Colonic mucosa (tissue), 4 donors: ENCODE data around the gene EXOC4. TPM values are rescaled to one million over a fixed set of nuclear protein-coding genes. Genes with fewer than 3 reads are reported as not detected.

Experiments
- DNase-seq: peaks from one replicate; pipeline ENCODE4 v3.0.0-alpha.2; 2020
- H3K27ac ChIP-seq: fragments of 200-600 bp; one replicate; pipeline ENCODE4 v1.8.0; 2021
- H3K27me3 ChIP-seq: fragments of 200-600 bp; one replicate; pipeline ENCODE4 v1.8.0; 2021
- H3K36me3 ChIP-seq: fragments of 200-600 bp; one replicate; pipeline ENCODE4 v1.8.0; 2021
- H3K4me1 ChIP-seq: fragments of 200-600 bp; one replicate; pipeline ENCODE4 v1.8.0; 2021; ENCODE audit warnings: mild to moderate bottlenecking
- H3K4me3 ChIP-seq: fragments of 200-600 bp; one replicate; pipeline ENCODE4 v1.8.0; 2021
- H3K9ac ChIP-seq, 2 donors: one replicate each; pipeline ENCODE4 v1.7.0; 2013; ENCODE audit warnings: control low read depth in 2 of 2, low read depth in 2 of 2, low read length in 2 of 2
- H3K9me3 ChIP-seq: fragments of 200-600 bp; one replicate; pipeline ENCODE4 v1.8.0; 2021
- CTCF ChIP-seq: fragments of 200-600 bp; IDR thresholded peaks from one replicate; pipeline ENCODE4 v1.8.0; 2022; ENCODE audit warnings: antibody characterized with exemption, mild to moderate bottlenecking
- intact Hi-C: fragments of 100-400 bp; cut with DNase I; formaldehyde crosslinking; loops from one replicate; pipeline ENCODE4 v1.14.1; 2022
- total RNA-seq, 2 donors: library from RNA; stranded (reverse); fragmentation: NEBNext Ultra II Directional in 1 of 2; extraction: Animal tissue kit (Norgen Biotek cat#: 25700) in 1 of 2; gene quantifications; one replicate each; pipeline ENCODE4 v1.2.1, GENCODE V29; 2021
- donor health status: healthy.
- donor health status: DM: no; HTN: no; CAD: no.
- donor health status: DM: no; HTN: no; CAD: no.

Gene EXOC4
- total RNA-seq, 2 donors from 2014 or later, result 61.1 to 73.3 TPM

- no peaks in the 10 kb centered on the region for H3K9me3 ChIP-seq
- no peaks in the 10 kb centered on the region for H3K27me3 ChIP-seq
- no peak for DNase-seq
- no peak overlapping the region for H3K4me3 ChIP-seq
- no peak overlapping the region for H3K9ac ChIP-seq
- no peaks in the 10 kb centered on the region for H3K36me3 ChIP-seq
- TF ChIP-seq CTCF, result no peak
- H3K4me1 ChIP-seq, result no peaks in the 10 kb centered on the region
- intact Hi-C loops, result no loop called here
- H3K27ac ChIP-seq, result no peak overlapping the region
These were observed 723.3 kb downstream of the EXOC4 start for GRCh38 chr7:133976140-133976539.

GRCh38 chr7:133977409-133978274 is 724.8 kb downstream of the EXOC4 start:
- H3K36me3 ChIP-seq, result no peaks in the 10 kb centered on the region
- no peaks in the 10 kb centered on the region for H3K4me1 ChIP-seq
- H3K27ac ChIP-seq, result no peak overlapping the region
- no peak overlapping the region for H3K9ac ChIP-seq
- H3K9me3 ChIP-seq, result no peaks in the 10 kb centered on the region
- TF ChIP-seq CTCF, result no peak
- no peak for DNase-seq
- no peak overlapping the region for H3K4me3 ChIP-seq
- intact Hi-C loops, result no loop called here
- no peaks in the 10 kb centered on the region for H3K27me3 ChIP-seq

GRCh38 chr7:133978502-133979295 is 725.8 kb downstream of the EXOC4 start:
- no peaks in the 10 kb centered on the region for H3K27me3 ChIP-seq
- H3K4me3 ChIP-seq, result no peak overlapping the region
- no peaks in the 10 kb centered on the region for H3K9me3 ChIP-seq
- DNase-seq, result no peak
- TF ChIP-seq CTCF, result no peak
- H3K27ac ChIP-seq, result no peak overlapping the region
- intact Hi-C loops, result no loop called here
- H3K9ac ChIP-seq, result no peak overlapping the region
- no peaks in the 10 kb centered on the region for H3K36me3 ChIP-seq
- no peaks in the 10 kb centered on the region for H3K4me1 ChIP-seq

- Histone ChIP-seq H3K4me3 (no peak overlapping the region), H3K9me3 (no peaks in the 10 kb centered on the region), H3K27me3 (no peaks in the 10 kb centered on the region), H3K36me3 (no peaks in the 10 kb centered on the region), H3K27ac (no peak overlapping the region), H3K9ac (no peak overlapping the region), H3K4me1 (no peaks in the 10 kb centered on the region)
- no peak for TF ChIP-seq CTCF
- no peak for DNase-seq
- intact Hi-C loops, result no loop called here
These were observed 727.9 kb downstream of the EXOC4 start for GRCh38 chr7:133980804-133981203.

- no peak for DNase-seq
- intact Hi-C loops, result no loop called here
- Histone ChIP-seq H3K9ac (no peak overlapping the region), H3K36me3 (no peaks in the 10 kb centered on the region), H3K9me3 (no peaks in the 10 kb centered on the region), H3K27ac (no peak overlapping the region), H3K4me3 (no peak overlapping the region), H3K4me1 (no peaks in the 10 kb centered on the region), H3K27me3 (no peaks in the 10 kb centered on the region)
- no peak for TF ChIP-seq CTCF
These were observed 731.0 kb downstream of the EXOC4 start for GRCh38 chr7:133983685-133984419.
